B cell (primary cell): ENCODE results near the gene PIGC.

Source experiments
- CTCF ChIP-seq: fragments of 200-600 bp; IDR thresholded peaks from one replicate; pipeline ENCODE4 v1.8.0; 2022; ENCODE audit warnings: antibody characterized with exemption, mild to moderate bottlenecking
- EZH2 ChIP-seq: IDR thresholded peaks from 2 replicates; pipeline ENCODE4 v1.6.1; 2012; ENCODE audit warnings: borderline replicate concordance, low read depth, mild to moderate bottlenecking, moderate library complexity, low read length; ENCODE audit not compliant: insufficient read depth, poor library complexity, severe bottlenecking

GRCh38 chr1:172460887-172461315 is 17.0 kb upstream of the PIGC start:
- TF ChIP-seq CTCF (no peak), EZH2 (no peak)
